Ramos (cell line): Measurements from ENCODE around the gene CATSPER3.
"Not testable (repeated sequence)": the region's sequence is repeated elsewhere in the genome, so short reads cannot be mapped to it uniquely, and the experiment has no call there.

Experiments used
- in situ Hi-C: fragments of 300-500 bp; cut with MboI; formaldehyde crosslinking; loops from one replicate; pipeline ENCODE4 v1.14.3; 2022; ENCODE audit warnings: low sequenced_read_pairs; ENCODE audit not compliant: unreplicated experiment

CATSPER3 gene

GRCh38 chr5:134969166-134969565, 1.5 kb downstream of the CATSPER3 start:
- in situ Hi-C loops = no loop called here

GRCh38 chr5:134975078-134975715, 7.5 kb downstream of the CATSPER3 start:
- in situ Hi-C loops = no loop called here

- in situ Hi-C loops = no loop called here
Measured at GRCh38 chr5:134975843-134976242, 8.1 kb downstream of the CATSPER3 start.

- in situ Hi-C loops = no loop called here
Measured at GRCh38 chr5:134976841-134977240, 9.1 kb downstream of the CATSPER3 start.

- in situ Hi-C loops = no loop called here
Measured at GRCh38 chr5:134979416-134979815, 11.7 kb downstream of the CATSPER3 start.

GRCh38 chr5:134982230-134982629, 14.5 kb downstream of the CATSPER3 start:
- in situ Hi-C loops = no loop called here

GRCh38 chr5:134989266-134989830, 21.6 kb downstream of the CATSPER3 start:
- in situ Hi-C loops = no loop called here

GRCh38 chr5:134990183-134990582, 22.5 kb downstream of the CATSPER3 start:
- in situ Hi-C loops = not testable (repeated sequence)

- in situ Hi-C loops = no loop called here
Measured at GRCh38 chr5:134992148-134992547, 24.4 kb downstream of the CATSPER3 start.

GRCh38 chr5:134993161-134993560, 25.5 kb downstream of the CATSPER3 start:
- in situ Hi-C loops = no loop called here

GRCh38 chr5:134994560-134995156, 27.0 kb downstream of the CATSPER3 start:
- in situ Hi-C loops = no loop called here

- in situ Hi-C loops = no loop called here
Measured at GRCh38 chr5:134995850-134996402, 28.2 kb downstream of the CATSPER3 start.

GRCh38 chr5:134997015-134997414, 29.3 kb downstream of the CATSPER3 start:
- in situ Hi-C loops = no loop called here

- in situ Hi-C loops = not testable (repeated sequence)
Measured at GRCh38 chr5:134998068-134998467, 30.4 kb downstream of the CATSPER3 start.

- in situ Hi-C loops = no loop called here
Measured at GRCh38 chr5:135004376-135004775, 36.7 kb downstream of the CATSPER3 start.

- in situ Hi-C loops = no loop called here
Measured at GRCh38 chr5:135005076-135005475, 37.4 kb downstream of the CATSPER3 start.

GRCh38 chr5:135007305-135007704, 39.6 kb downstream of the CATSPER3 start:
- in situ Hi-C loops = no loop called here

GRCh38 chr5:135007749-135008363, 40.1 kb downstream of the CATSPER3 start:
- in situ Hi-C loops = no loop called here

- in situ Hi-C loops = no loop called here
Measured at GRCh38 chr5:135008556-135008955, 40.8 kb downstream of the CATSPER3 start.

- in situ Hi-C loops = no loop called here
Measured at GRCh38 chr5:135008981-135009735, 41.5 kb downstream of the CATSPER3 start.
